LoVo (cell line): Measurements from ENCODE around the gene HSD17B3.
"Not testable (repeated sequence)": the region's sequence is repeated elsewhere in the genome, so short reads cannot be mapped to it uniquely, and the experiment has no call there.

Source experiments
- DNase-seq: peaks from one replicate; pipeline ENCODE4 v3.0.0-alpha.2; 2016; ENCODE audit warnings: low spot score

The HSD17B3 gene

GRCh38 chr9:96302021-96302420 lies at the start of gene HSD17B3:
Gene HSD17B3 (minus strand): TSS chr9:96302176. CDS start chr9:96302104, 72 bp downstream.
- no peak for DNase-seq

- DNase-seq, result no peak
Observed at GRCh38 chr9:96350866-96351265, 48.9 kb upstream of the HSD17B3 start.

DNA sequence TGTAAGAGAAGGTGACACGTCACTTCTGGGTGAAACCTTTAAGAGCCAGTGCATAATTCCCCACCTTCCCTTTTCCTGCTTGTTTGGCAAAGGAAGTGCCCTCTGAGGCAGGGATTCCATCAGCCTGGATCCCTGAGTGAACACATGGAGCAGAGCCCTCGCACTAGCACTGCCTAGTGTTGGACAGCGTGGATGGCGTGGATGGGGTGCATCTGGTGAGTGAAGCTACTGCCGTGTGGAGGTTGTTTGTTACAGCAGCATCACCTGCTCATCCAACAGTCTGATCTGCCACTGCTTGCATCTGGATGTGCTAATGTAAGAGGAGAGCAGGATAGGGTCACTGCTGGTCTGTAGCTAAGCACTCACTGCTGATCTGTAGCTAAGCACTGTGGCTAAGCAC lies 46.3 kb upstream of the HSD17B3 start:
- DNase-seq, result no peak

DNA sequence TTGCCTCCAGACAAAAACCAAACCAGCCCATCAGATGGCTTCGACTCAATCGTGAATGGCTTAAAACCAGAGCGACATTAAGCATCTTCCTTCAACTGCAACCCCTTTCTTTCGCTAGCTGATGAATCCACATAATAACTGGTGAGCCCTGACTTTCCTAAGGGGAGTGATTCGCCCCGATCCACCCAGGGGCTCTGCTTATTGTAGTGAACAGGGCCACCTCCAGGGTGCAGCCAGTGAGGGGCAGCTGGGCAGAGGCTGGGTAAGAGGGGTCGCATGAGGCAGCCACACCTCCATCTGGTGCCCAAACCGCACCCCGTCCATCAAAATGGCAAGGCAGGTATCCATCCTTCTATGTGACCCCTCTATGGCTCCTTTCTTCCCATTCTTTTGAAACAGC lies 43.6 kb upstream of the HSD17B3 start:
- no peak for DNase-seq

DNA sequence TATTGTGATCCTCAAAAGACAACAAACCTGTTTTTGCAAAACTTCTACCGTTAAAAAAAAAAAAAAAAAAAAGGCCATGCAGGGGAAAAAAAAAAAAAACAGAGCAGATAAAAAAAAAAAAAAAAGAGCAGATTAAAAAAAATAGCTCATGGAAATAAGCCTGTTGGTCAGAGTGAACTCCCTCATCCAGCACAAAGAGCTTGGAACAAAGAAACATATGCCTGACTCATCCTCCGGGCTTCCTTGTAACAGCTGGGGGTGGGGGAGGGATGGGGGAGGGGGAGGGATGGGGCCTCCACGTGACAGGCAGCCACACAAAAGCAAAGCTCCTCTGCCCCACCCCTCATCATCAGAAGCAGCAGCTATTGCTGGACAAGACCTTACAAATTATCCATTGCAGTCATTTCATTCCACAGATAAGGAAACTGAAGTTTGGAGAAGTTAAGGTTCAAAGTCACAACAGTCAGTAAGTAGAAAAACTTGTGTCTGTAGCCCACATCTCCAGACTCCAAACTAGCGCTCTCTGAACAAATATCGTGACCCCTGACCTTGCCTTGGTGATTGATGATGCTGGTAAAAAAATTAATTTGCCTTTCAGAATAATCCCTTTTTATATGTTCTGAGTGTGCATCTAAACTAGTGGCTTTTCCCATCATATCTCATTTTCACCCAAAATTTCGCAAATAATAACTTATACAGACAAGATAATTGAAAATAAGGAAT lies 42.6 kb upstream of the HSD17B3 start:
- DNase-seq, result peak; percentile 75

DNA sequence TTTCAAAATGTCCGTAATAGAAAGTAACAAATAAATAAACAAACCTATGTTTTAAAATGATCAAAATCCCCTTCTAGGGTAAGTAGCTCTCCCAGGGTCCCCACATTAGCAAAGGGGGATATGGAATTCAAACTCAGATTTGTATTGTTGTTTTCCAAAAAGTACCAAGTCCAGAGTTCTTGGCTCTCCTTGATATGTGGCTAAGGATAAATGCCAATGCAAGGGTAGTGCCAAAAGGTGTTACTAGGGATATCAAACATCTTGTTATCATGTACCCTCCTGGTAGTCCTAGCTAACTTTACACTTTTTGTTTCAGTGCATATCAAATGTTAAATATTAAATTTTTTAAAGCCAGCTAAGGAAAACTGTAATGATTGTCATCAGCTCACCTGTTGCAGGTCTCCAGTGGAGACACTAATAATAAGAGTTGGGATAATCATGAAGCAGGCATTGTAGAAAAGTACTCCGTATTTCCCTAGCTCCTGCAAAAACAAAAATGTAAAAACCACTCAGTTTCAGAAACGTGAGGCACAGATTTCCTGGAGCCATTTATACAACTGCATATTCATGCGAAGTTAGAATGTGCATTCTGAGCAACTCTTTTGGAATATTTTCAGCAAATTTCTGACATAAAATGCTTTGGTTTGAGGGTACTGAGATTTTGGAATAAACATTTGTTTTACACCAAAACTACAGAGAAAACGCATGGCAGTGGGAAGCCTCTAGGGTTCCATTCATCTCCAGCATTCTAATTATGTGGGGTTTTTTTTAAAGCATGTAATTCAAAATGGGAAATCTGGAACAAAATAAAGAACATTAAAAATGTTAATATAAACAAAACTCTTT lies 41.8 kb upstream of the HSD17B3 start:
- DNase-seq, result no peak

- DNase-seq, result no peak
Observed at GRCh38 chr9:96342571-96343245, 40.7 kb upstream of the HSD17B3 start.

- DNase-seq, result no peak
Observed at GRCh38 chr9:96340707-96341106, 38.7 kb upstream of the HSD17B3 start.

DNA sequence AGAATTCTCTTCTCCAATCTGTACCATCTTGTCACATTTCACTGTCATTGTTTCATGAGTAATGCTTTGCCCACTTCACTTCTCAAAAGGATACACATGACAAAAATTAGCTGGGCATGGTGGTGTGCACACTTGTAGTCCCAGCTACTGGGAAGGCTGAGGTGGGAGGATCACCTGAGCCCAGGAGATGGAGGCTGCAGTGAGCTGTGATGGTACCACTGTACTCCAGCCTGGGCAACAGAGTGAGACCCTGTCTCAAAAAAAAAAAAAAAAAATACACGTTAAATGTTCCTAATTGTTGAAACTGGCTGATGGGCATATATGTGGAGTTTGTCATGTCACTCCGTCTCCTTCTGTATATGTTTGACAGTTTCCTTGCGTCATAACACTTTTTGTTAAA lies 36.3 kb upstream of the HSD17B3 start:
- DNase-seq, result no peak

DNA sequence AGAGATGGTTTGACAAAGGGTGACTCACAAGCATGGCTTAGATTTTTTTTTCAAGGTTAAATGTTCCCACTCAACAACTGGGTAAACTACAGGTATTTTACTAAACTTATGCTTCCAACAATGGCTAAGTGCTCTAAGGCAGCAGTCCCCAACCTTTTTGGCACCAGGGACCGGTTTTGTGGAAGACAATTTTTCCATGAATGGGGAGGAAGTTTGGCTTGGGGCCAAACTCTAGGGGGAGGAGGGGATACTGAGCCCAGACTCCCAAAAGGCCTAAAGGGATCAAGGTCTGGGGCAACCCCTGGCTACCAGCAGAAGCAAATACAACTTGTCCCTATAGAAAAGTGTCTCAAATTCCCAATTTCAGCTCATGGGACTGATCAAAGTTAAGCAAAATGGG lies 32.0 kb upstream of the HSD17B3 start:
- no peak for DNase-seq

DNA sequence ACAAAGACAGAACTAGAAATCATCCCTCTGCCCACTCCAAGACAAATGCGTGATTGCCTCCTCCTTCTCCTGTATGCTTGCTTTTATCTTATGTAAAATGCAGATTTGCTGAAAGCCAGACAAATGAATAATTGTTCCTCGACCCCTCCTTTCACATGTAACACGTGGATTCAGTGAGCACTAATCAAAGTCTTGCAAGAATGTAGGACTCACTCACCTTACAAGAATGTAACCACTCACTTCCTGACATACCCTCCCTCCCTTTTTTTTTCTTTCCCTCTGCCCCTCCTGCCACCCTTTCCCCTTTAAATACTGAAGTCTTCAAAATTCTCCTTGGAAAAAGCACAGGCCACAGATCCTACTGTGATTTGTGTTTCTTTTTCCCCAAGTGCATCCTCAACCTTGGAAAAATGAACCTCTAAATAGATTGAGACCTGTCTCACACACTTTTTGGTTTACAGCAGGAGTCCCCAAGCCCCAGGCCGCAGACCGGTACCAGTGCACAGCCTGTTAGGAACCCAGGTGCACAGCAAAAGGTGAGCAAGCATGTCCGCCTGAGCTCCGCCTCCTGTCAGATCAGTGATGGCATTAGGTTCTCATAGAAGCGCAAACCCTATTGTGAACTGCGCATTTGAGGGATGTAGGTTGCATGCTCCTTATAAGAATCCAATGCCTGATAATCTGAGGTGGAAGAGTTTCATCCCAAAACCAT lies 29.4 kb upstream of the HSD17B3 start:
- no peak for DNase-seq

DNA sequence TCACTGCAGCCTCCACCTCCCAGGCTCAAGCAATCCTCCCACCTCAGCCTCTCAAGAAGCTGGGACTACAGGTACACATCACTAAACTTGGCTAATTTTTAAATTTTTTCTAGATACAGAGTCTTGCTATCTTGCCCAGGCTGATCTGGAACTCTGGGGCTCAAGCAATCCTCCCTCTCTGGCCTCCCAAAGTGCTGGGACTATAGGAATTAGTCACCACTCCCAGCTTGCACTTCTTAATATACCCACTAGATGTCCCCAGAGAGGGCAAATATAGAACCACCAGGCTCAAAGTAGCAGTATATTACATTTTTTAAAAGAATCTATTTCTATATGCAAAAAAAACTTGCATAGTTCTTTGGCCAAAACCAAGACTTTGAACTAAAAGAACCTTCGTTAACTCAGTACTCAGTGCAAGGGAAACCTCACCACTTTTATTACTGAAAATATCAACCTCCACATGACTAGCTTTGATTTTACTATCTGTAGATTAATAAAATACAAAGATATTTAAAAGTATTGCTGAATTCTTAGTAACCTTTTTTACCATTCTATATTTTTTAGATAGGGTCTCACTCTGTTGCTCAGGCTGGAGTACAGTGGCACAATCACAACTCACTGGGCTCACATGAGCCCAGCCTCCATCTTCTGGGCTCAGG lies 25.8 kb upstream of the HSD17B3 start:
- peak; percentile 60 for DNase-seq

- no peak for DNase-seq
Observed at GRCh38 chr9:96323169-96323568, 21.2 kb upstream of the HSD17B3 start.

- not testable (repeated sequence) for DNase-seq
Observed at GRCh38 chr9:96322736-96323135, 20.8 kb upstream of the HSD17B3 start.

DNA sequence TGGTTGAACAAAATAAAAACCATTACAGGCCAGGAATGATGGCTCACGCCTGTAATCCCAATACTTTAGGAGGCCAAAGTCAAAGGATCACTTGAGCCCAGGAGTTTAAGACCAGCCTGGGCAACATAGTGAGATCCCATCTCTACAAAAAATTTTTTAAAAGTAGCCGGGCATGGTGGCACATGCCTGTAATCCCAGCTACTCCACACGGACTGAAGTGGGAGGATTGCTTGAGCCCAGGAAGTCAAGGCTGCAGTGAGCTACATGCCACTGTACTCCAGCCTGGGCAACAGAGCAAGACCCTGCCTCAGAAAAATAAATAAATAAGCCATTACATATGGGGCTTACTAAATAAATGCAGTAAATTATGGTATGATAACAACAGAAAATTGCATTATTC lies 20.2 kb upstream of the HSD17B3 start:
- DNase-seq, result not testable (repeated sequence)

DNA sequence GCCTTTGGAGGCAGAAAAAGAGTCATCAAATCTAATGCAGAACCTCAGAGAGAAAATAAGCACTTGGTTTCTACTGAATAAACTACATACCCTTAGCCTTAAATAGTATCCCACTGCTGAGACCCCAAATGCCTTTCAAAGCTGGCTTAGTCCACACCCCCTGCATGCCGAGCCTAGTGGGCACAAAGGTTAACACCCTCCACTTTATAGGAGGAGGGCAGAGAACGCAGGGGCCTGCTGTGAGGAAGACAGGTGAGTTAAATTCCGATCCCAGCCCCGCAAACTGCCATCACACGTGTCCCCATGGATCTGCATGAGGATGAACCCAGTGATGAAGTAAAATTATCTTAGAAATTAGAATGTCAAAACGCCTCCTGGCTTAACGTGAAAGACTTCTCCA lies 19.5 kb upstream of the HSD17B3 start:
- no peak for DNase-seq

GRCh38 chr9:96320749-96321280 lies 18.8 kb upstream of the HSD17B3 start:
- no peak for DNase-seq

- no peak for DNase-seq
Observed at GRCh38 chr9:96318921-96319565, 17.1 kb upstream of the HSD17B3 start.

GRCh38 chr9:96317335-96317980 lies 15.5 kb upstream of the HSD17B3 start:
- peak; percentile 49 for DNase-seq

DNA sequence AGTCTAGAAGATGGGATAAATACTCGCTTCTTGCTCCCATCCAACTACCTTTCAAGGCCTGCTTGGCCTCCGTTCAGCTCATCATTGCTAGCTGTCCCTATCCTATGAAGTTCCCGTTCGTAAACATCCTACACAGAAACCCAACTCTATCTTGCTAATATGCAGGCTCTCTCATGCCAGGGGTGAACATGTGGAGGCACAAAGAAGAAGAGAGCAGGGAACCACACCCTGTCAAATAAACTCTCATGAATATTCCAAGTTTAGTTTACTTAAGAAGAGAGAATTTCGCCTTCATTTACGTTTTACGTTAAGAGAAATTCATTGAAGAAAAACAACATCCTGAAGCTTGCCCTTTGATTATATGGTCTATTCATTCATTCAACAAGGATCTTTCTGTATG lies 7.9 kb upstream of the HSD17B3 start:
- DNase-seq, result no peak
